Panc1 (cell line): ENCODE measurements around the gene ARFGAP1.

Experiments
- POLR2AphosphoS5 ChIP-seq: IDR thresholded peaks from 2 replicates; pipeline ENCODE4 v1.6.1; 2012; ENCODE audit warnings: mild to moderate bottlenecking, low read depth, low read length, moderate library complexity
- SIN3A ChIP-seq: IDR thresholded peaks from 2 replicates; pipeline ENCODE4 v1.6.1; 2012; ENCODE audit warnings: low read depth, mild to moderate bottlenecking, low read length, moderate library complexity, borderline replicate concordance; ENCODE audit not compliant: insufficient read depth
- TCF7L2 ChIP-seq: IDR thresholded peaks from 2 replicates; pipeline ENCODE4 v1.6.1; 2011; ENCODE audit warnings: mild to moderate bottlenecking, low read depth, low read length, inconsistent platforms
- TF ChIP-seq, protein P1 (sequence below): fragments of 450-650 bp; IDR thresholded peaks from 2 replicates; pipeline ENCODE4 v1.5.1; 2017; ENCODE audit warnings: mild to moderate bottlenecking

DNA sequence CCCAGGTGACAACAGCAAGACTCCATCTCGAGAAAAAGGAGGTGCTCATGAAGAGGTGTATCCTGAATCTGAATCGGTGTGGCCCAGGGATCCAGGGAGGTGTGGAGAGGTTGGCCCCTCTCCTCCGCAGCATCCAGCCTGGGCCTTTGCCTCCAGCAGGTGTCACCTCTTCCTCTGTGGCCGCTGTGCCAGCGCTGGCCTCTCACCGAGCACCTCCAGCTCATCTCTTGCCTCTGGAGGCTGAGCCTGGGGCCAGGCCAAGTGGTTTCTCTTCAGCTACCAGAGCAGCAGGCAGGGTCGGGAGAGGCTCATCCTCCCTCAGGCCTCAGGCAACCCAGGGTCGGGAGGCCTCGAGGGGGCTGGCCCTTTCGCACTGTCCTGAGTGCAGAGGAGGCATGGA is 19.2 kb downstream of the ARFGAP1 start:
- TF ChIP-seq, protein P1, sequence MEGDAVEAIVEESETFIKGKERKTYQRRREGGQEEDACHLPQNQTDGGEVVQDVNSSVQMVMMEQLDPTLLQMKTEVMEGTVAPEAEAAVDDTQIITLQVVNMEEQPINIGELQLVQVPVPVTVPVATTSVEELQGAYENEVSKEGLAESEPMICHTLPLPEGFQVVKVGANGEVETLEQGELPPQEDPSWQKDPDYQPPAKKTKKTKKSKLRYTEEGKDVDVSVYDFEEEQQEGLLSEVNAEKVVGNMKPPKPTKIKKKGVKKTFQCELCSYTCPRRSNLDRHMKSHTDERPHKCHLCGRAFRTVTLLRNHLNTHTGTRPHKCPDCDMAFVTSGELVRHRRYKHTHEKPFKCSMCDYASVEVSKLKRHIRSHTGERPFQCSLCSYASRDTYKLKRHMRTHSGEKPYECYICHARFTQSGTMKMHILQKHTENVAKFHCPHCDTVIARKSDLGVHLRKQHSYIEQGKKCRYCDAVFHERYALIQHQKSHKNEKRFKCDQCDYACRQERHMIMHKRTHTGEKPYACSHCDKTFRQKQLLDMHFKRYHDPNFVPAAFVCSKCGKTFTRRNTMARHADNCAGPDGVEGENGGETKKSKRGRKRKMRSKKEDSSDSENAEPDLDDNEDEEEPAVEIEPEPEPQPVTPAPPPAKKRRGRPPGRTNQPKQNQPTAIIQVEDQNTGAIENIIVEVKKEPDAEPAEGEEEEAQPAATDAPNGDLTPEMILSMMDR = no peak
- no peak for TF ChIP-seq TCF7L2
- no peak for TF ChIP-seq POLR2AphosphoS5
- no peak for TF ChIP-seq SIN3A
